CD4-positive, alpha-beta T cell treated with Interleukin-15 for 1 hour (primary cell): Measurements from ENCODE around the gene USP20.

ENCODE experiments used
- DNase-seq: peaks from one replicate; pipeline ENCODE4 v3.0.0-alpha.2; 2020

USP20 gene

GRCh38 chr9:129929496-129930125 is 94.4 kb downstream of the USP20 start:
- no peak for DNase-seq

- no peak for DNase-seq
Measured at GRCh38 chr9:129930743-129931142, 95.5 kb downstream of the USP20 start.
